Measurements from ENCODE around the gene GAS2.

The GAS2 gene

DNA sequence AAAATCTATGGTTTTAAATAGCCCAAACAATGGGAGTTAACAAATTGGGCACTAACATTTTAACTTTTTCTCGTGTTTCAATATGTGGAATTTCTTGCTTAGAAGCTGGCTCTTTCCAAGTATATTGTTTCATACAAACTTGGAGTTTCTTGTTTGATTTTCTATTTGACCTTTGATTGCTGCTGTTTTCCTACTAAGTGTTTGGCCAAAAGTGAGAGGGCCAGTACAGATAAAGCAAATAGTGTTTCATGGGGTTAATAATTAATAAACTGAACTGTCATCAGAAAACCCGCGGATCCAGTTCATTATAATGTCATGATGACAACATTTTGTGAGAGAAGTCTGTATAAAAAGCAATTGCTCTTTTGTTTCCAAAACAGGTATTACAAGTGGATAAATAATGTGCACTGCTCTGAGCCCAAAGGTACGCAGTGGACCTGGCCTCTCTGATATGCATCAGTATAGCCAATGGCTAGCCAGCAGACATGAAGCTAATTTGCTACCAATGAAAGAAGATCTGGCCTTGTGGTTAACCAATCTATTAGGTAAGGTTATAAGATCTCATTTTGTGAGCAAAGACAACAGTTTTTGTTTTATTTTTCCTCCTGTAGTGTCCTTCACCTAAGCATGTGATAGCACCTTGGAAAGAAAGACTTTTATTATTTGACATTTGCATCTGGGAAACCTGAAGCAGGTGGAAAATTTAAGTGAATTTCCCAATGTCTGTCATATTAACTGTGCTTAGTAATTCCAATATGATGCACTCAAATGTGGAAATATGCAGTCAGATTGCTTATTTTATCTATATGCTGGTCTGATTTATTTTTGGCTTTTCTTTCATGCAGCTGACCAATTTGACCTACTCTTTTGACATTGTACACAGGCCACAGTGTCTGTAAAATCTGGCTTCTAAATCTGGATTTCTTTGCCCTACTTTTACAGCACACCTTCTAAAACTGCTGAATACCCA, 8.3 kb downstream of the GAS2 start:
- no peak for DNase-seq (ENCODE audit: low read depth)

DNA sequence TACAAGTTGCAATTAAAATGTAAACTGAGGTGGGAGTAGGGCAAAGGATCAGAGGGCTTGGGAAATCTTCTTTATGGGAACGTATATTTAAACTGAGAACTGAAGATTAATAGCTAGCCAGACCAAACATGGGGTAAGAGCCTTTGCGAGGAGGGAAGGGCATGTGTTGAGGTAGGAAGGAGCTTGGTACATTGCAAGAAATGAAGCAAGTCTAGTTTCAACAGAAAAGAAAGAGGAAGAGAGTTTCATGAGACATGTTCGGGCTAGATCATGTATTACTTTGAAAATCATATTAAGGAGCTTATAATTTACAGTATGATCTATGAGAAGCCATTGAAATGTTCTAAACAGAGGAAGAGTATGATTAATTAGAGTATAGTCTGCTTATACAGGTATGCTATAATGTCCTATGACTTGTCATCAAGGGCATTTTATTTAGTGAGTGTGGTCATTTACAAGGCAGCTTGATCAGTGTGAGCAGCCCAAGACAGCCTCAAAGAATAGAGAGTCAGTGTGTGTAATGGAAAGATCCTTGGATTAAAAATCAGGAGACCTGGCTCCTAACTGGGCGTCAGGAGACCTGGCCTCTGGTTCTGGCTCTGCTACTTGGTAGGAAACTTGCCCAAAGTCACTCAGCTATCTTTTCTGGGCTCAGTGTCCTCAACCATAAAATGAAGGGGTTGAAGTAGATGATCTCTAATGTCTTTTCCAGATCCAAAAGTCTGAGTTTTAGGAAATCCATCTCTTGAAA, 10.9 kb downstream of the GAS2 start:
- DNase-seq (ENCODE audit: low read depth): no peak

DNA sequence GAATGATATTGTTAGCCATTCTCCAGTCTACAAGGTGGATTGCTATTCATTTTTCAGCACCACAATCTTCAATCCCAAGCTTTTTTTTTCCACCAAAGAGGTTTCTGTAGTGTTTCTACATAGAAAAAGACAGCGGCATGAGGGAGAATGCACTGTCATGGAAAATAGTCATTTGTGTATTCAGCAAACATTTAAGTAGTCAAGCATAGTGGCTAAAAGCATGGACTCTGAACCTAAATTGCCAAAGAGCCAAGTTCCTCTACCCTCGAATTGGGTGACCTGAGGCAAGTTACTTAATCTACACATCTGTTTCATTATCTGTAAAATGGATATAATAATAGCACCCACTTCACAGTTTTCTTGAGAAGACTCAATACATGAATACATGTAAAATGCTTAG, 14.2 kb downstream of the GAS2 start:
- no peak for DNase-seq (ENCODE audit: low read depth)

DNA sequence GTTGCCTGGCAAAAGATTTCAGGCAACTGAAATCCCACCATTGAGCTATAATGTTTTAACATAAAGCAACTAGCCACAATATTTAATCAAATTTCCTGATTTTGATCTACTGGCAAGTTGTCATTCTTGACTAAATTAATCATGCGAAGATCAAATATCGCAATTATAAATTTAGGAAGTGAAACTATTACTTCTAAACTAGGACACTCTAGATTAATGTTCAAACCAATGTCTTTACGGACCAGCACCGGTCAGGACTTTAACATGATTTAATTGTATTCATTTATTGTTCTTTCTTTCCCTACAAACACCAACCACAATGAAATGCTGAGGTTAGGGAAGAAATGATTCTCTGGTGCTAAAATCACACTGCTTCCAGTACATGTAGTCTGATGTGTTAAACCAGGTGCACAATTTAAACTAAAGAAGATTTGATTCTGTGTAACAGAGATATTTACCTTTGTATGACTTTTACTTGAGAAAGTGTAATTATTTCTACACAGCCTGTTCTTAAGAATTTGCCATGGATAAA, 14.9 kb downstream of the GAS2 start:
- no peak for DNase-seq (ENCODE audit: low read depth)

DNA sequence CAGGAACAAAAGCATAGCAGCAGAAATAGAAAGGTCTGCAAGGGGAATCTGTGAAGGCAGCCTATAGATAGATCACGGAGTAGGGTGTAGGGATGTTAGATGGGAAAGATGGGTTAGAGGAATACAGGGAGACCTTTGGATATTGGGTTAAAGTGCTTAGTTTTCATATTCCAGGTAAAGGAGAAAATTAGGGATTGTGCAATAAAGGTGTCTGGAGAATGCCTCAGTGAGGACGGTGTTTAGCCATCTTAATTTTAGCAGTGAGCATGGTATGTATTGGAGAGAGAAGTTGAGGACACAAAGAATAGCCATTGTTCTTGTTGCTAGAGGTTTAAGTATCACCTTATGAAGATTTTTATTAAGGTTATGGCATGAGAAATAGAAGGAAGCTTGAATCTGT, 17.7 kb downstream of the GAS2 start:
- no peak for DNase-seq (ENCODE audit: low read depth)

DNA sequence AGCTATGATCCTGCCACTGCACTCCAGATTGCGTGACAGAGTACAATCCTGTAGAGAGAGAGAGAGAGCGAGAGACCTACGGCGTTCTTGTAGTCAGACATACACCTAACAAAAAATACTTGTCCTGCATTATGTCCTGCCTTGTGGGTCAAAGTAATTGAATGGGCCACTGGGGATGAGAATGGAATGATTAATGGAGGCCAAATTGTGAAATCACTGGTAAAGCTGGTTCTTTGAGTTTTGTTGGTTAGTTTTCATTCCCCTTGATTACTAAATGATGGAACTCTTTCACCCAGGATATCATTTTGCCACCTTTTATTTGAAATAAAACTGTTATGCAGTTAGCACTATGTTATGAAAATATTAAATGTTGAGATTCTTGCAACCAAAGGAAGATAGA, 18.7 kb downstream of the GAS2 start:
- DNase-seq (ENCODE audit: low read depth): no peak

DNA sequence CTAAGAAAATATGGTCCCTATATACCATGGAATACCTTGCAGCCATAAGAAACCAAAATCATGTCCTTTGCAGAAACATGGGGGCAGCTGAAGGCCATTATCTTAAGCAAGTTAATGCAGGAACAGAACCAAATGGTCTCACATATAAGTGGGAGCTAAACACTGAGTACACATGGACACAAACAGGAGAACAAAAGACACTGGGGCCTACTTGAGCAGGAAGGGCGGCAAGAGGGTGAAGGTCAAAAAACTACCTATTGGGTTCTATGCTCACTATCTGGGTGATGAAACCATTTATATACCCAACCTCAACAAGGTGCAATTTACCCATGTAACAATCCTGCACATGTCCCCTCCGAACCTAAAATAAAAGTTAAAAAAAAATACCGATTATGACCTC, 22.5 kb downstream of the GAS2 start:
- DNase-seq (ENCODE audit: low read depth): no peak

DNA sequence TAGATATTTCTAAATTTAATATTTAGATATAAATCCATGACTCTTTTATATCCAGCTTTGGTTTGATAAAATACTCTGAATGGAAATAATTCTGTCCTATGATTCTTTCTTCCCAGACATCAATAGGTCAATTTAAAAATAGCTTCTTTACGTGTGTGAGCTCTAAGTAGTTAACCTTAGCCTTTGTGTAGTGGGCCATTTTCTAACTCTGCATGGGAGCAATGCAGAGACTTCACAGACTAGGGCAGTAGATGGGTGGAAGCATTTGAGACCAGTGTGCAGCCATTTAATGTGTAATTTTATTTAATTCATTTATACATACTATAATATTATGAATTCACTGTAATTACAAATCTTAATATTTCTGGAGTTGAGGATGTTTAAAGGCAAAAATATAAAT, 23.8 kb downstream of the GAS2 start:
- DNase-seq (ENCODE audit: low read depth): no peak

DNA sequence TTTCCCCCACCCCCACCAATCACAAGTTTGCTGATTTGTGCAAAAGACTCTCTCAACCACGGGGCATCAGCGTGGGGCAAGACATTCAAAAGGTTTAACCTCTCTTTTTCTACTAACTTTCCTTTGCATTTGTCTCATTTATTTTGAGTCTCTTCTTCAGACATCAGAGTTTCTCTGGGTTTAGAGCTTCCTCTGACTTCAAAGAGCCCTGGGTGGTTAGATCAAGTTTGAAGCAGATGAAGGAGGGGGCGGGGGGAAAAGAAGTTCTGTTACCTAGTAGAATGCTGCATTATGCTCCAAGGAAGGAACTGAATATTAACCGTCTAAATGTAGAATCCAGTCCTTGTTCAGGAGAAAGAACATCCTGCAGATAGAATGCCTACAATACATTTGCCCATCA, 24.5 kb downstream of the GAS2 start:
- no peak for DNase-seq (ENCODE audit: low read depth)

DNA sequence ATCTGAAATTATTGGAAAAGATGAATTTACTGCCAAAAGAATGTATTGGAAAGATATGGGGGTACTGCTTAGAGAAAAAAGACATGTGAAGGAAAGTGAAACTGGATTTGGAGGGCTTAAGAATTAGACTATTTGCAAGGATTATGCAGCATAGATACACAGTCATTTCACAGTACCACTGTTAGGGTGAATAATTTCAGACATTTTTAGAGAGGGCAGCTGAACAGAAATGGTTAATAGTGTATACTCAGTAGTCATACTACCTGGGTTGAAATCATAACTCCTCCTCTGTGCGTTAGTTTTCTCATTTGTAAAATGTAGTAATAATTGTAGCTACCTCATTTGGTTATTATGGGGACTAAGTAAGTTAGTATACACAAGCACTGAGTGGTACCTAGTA, 33.0 kb downstream of the GAS2 start:
- DNase-seq (ENCODE audit: low read depth): no peak

DNA sequence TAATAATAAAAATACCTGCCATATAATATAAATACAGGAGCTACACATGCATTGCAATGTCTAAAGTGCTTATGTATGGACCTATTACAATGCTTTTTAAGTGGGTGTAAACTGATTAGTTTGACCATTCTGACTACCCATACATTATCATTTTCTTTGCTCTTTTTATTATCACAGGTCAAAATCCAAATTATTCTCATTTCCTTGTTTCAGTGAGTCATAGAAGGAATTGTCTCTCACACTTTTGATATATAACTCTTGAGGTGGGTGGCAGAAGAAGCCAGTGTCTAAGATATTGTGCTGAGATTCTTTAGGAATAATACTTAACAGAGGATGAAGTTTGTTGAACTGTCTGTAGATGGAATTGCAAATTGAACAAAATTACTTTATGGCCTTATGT, 35.6 kb downstream of the GAS2 start:
- no peak for DNase-seq (ENCODE audit: low read depth)

DNA sequence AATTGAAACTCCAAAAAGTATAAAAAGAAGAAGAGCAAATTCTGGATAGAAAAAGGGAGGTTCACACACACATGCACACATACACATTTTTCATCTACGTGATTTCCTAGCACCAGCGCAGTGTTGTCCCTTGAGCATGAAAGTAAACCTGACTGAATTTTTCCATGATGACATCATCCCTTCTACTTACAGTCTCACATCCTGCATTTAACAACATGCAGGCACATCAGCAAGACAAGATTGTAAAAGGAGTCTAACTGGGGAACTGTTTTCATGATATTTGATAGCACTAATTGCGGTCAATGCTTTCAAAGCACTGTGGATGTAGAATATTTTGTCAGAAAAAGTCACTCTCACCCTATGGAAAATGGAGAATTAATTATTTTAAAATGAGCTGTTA, 36.6 kb downstream of the GAS2 start:
- DNase-seq (ENCODE audit: low read depth): peak; percentile 47

DNA sequence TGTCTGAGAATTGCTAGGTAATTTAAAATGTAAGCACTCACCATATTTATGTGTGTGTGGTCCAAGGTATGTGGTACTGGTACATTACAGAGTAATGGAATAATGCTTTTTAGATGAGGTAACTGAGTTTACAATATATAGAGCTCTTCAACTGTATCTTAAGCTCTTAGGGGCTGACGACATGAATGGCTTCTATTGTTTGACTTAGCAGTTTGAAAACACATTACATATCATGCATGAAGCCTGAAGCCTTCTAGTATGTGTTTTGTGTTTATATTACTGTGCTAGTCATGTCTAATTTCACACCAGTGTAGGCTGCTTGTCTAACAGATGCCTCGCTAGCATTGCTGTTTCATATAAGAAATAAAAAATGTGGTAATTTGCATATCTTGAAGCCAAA, 37.2 kb downstream of the GAS2 start:
- no peak for DNase-seq (ENCODE audit: low read depth)

DNA sequence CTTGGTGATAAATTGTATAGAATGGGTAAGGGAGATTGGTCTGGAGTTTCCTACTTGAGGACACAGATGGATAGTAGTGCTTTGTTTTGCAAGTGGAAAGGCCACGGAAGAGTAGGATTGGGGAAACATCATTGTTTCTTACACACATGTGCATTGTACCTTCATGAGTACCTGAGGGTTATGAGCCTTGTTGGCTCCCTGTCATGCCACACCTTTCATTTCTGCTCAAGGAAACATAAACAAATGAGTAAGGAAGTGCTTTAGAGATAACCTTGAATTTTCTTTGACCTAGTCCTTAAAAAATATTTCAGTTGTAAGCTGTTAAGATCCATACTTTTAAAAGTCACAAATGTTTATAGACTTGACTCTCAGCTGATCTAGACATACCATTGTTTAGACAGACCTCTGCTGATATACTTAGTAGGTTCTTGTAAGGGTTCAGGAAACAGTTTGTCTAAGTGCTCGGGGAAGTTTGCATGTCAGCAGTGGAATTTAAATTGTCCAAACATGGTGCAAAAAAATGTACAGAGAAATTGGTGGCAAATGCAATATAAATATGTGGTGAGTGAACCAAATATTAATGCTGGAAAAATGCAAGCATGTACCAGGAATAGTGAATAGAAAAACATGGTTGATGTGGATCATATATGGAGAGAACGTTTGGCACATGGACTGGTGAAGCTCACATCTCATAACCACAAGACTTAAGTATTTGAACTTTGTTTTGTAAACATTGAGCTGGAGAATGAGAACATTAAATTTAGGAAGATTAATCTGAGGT, 40.9 kb downstream of the GAS2 start:
- DNase-seq (ENCODE audit: low read depth): peak; percentile 16

DNA sequence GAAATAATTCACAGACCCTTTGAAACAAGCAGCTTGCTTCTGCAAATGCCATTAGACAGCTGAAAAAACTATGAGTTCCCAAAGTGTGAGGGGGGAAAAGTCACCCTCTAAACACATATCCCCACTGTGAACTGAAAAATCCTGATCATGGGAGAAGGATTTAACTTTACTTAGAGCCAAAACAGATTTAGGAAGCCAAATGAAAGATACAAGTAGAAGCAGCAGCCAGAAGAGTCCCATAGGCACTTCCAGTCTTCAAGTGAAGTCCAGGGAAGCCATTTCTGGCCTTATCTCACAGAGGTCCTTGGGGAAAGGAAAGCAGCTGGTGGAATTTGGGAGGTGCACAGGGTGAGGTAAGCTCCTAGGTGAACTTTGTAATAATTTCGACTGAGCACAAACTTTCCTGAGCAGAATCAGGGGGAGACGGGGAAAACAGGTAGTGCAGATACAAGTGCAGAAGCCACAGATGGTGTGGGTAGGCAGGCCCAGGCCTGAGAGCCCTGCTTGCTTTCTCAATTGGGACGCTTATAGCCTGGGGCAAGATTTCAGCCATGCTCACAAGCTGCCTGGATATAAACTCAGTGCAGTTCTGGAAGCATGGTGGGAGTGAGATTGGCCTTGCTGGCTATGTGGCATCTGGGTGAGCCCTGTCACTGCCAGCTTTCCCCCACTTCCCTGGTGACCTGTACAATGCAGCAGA, 44.8 kb downstream of the GAS2 start:
- no peak for DNase-seq (ENCODE audit: low read depth)

DNA sequence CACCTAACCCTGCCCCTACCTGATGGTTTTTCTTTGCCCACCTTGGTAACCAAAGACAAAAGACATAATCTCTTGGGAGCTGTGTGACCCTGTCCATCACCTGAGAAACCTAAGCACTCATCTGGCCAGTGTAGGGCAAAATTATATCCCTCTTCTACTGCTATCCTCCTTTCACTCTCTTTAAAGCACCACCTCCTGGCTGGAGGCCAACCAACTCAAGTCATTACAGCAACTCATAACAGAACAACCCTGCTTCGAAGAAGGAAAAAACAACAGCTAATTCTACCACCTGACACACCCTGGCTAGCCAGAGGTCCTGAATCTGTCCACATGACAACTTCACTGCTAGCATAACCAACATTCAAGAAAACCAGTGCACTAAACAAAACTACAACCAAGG, 45.5 kb downstream of the GAS2 start:
- no peak for DNase-seq (ENCODE audit: low read depth)

DNA sequence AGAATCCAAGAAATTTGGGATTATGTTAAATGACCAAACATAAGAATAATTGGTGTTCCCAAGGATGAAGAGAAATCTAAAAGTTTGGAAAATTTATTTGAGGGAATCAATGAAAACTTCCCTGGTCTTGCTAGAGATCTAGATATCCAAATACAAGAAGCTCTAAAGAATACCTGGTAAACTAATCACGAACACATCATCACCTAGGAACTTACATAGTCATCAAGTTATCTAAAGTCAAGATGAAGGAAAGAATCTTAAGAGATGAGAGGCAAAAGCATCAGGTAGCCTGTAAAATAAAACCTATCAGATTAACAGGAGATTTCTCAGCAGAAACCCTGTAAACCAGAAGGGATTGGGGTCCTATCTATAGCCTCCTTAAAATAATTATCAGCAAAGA, 46.9 kb downstream of the GAS2 start:
- no peak for DNase-seq (ENCODE audit: low read depth)

DNA sequence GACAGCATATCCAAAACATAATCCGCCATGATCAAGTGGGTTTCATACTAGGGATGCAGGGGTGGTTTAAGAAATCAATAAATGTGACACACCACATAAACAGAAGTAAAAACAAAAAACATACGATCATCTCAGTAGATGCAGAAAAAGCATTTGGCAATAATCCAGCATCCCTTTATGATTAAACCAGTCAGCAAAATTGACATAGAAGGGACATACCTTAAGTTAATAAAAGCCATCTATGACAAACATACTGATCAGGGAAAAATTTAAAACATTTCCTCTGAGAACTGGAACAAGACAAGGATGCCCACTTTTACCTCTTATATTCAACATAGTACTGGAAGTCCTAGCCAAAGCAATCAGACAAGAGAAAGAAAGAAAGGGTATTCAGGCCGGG, 49.6 kb downstream of the GAS2 start:
- DNase-seq (ENCODE audit: low read depth): no peak

DNA sequence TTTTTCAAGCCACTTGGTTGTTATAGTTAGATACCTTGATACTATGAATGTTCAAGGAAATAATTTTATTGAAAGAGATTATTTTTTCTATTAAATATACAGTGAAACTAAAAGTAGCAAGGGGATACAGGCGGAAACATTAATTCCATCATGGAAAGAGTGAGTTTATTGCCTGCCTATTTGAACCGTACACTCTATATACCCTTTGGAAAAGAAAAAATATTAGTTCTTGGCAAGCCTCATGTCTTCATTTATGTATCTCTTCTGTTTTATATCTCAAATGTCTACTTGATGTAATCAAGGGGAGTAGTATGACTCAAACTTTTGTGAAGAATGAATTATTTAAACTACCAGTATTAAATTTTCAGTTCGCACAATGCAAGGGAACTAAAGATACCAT, 54.0 kb downstream of the GAS2 start:
- no peak for DNase-seq (ENCODE audit: low read depth)

DNA sequence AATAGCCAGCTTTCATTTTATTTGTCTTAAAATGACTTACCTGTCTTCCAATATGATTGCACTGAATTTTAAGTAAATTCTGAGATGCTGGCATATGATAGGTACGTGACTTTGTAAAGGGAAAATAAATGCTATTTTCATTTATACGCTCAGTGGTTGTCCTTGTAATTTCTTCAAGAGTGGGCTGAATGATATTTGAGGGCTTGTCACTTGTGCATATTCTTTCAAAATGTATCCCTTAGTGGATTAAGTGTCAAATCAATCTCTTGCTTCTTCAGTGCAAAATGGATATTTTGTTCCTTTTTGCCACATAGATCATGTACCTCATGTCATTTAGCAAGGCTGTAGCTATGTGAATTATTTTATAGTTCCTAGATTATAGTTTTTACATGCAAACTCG, 56.9 kb downstream of the GAS2 start:
- DNase-seq (ENCODE audit: low read depth): no peak

DNA sequence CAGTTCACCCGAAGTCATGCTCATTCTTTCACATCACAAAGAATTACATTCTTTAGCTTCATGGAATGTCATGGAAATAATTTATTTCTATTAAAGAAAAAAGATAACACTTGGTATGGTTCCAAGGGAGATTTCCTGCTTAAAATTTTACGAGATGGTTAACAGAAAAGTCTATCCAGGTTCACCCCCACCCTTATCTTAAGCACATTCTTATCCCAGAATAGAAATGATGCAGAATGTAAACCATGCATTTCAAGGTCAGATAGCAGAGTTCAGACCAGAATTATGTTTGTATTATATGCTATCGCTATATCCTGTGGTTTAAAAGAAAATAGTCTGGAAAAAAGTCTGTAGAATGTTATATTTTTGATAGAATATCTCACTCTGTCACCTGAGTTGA, 58.7 kb downstream of the GAS2 start:
- no peak for DNase-seq (ENCODE audit: low read depth)
